ENCODE measurements around the gene AVEN. TPM values are rescaled to one million over a fixed set of nuclear protein-coding genes. Genes with fewer than 3 reads are reported as not detected.

The AVEN gene
- total and polyA plus RNA-seq, 2 experiments from 2014 or later: 7.7 to 10.3 TPM

- H3K27me3 ChIP-seq (ENCODE audit: insufficient read depth): no peaks in the 10 kb centered on the region
- Mint-ChIP-seq H3K4me1 (no peaks in the 10 kb centered on the region; the same call in 1 of the 3 replicates), H3K36me3 (ENCODE audit: low read depth) (no peaks in the 10 kb centered on the region), H3K27ac (no peak overlapping the region), H3K4me3 (no peak overlapping the region), H3K27me3 (ENCODE audit: insufficient read depth, low read depth, poor library complexity) (peaks cover 2% of the 10 kb centered on the region), H3K9me3 (peaks cover 3% of the 10 kb centered on the region; the same call in 1 of the 3 replicates)
- DNase-seq (ENCODE audit: low spot score): no peak
- no peak for TF ChIP-seq POLR2AphosphoS5 (IDR thresholded peaks at IDR 0.05; ENCODE audit: low read depth)
- no peak for TF ChIP-seq EZH2 (IDR thresholded peaks at IDR 0.05; ENCODE audit: low read depth, unreplicated experiment)
- no peak for TF ChIP-seq ETS1 (IDR thresholded peaks at IDR 0.05)
- no peak for TF ChIP-seq REST (IDR thresholded peaks at IDR 0.05; ENCODE audit: unreplicated experiment)
- TF ChIP-seq NANOG (IDR thresholded peaks at IDR 0.05; ENCODE audit: borderline replicate concordance): no peak
- no peak for TF ChIP-seq ZNF114 (CRISPR knock-in tag; IDR thresholded peaks at IDR 0.05)
- no peak for TF ChIP-seq ZNF462 (CRISPR knock-in tag; IDR thresholded peaks at IDR 0.05)
- no peak for TF ChIP-seq ZNF331 (CRISPR knock-in tag; IDR thresholded peaks at IDR 0.05; ENCODE audit: low read depth)
- TF ChIP-seq CREB1 (CRISPR knock-in tag; IDR thresholded peaks at IDR 0.05; ENCODE audit: low read depth): no peak
- H3F3A ChIP-seq (replicated peaks; ENCODE audit: low read depth): no peaks in the 10 kb centered on the region
- H3K36me3 ChIP-seq (ENCODE audit: insufficient read depth): no peaks in the 10 kb centered on the region
- ATAC-seq: no peak
- H3K27ac ChIP-seq (ENCODE audit: low read depth): no peak overlapping the region
- H2AFZ ChIP-seq: no peak overlapping the region
- peaks cover 2% of the 10 kb centered on the region; the same call in 1 of the 2 replicates for H4K20me1 ChIP-seq (replicated peaks; ENCODE audit: insufficient read depth)
- H3K4me2 ChIP-seq: no peak overlapping the region
- no peaks in the 10 kb centered on the region for H3K9me2 ChIP-seq (ENCODE audit: insufficient read depth)
- H3K79me2 ChIP-seq (replicated peaks; ENCODE audit: insufficient read depth): no peaks in the 10 kb centered on the region
- H3K4me1 ChIP-seq (ENCODE audit: insufficient read depth): no peaks in the 10 kb centered on the region
- H3K4me3 ChIP-seq: no peak overlapping the region
These were observed 82.6 kb downstream of the AVEN start for GRCh38 chr15:33956397-33956796.

Data from GM23338 (cell line).